ENCODE results near the gene CEP104. TPM values are rescaled to one million over a fixed set of nuclear protein-coding genes. Genes with fewer than 3 reads are reported as not detected.
A peak's percentile ranks its signal among the peaks of the same experiment; 100 is the strongest.

CEP104 gene
- polyA plus RNA-seq (2013, experiment 1 of 2): 15.1 TPM
- polyA plus RNA-seq (2013, experiment 2 of 2): 14.8 TPM

DNA sequence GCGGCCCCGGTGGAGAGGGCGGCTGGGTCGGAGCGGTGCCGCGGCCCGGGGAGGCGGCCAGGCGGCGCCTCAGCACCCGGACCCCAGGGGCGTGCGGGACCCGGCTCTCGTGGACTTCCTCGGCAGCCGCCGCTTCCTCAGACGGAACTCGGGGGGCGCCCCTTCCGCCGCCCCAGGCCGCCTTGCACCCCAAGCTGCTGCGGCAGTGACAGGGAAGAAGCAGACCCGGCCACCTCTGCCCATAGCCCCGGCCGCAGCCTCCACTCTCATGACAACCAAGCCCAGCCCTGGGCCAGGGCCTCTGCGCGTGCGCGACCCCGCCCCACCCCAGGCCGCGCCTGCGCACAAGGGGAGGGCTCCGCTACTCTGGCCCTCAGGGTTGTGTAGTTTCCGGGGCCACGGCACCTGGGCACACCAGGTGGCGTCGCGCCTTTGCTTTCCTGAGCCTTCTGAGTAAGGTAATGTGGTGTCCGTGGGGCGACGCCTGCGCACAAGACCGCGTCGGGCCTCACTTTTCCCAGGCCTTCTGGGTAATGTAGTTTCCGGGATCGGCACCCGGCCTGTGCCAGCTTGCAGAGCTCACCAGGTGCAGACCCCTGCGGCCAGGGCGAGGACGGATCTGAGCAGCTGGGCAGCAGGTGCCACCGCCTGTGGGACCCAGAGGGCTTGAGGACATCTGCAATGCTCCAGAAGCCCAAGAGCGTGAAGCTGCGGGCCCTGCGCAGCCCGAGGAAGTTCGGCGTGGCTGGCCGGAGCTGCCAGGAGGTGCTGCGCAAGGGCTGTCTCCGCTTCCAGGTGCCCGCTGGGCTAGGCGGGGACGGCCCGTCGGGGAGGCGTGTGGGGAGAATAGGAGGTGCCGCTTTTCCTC, at the start of gene CEP104, which contains the start of gene DFFB:
Gene CEP104 (minus strand): TSS at position 289 of the 868 bp plus-strand sequence. CDS start 4,804 bp downstream, outside the sequence.
Gene DFFB (plus strand): TSS at position 554 of the 868 bp plus-strand sequence. CDS start 128 bp downstream, at position 682.
- Histone ChIP-seq H3K4me3 (ENCODE audit: low read length) (peak within 1 kb of the TSS; percentile 81), H3K4me1 (ENCODE audit: insufficient read depth, low read length) (no peaks in the 10 kb centered on the region), H3K9ac (ENCODE audit: low read depth, low read length) (peak within 1 kb of the TSS; percentile 55), H3K9me3 (ENCODE audit: insufficient read depth, low read depth, low read length) (no peaks in the 10 kb centered on the region), H3K27me3 (ENCODE audit: insufficient read depth, low read length) (peaks cover 12% of the 10 kb centered on the region; the same call in 1 of the 2 replicates), H3K27ac (ENCODE audit: low read depth, low read length) (peak within 1 kb of the TSS; percentile 11; the same call in 1 of the 2 replicates), H3K36me3 (ENCODE audit: insufficient read depth, low read length) (no peaks in the 10 kb centered on the region)
- under 1% methylated on average over 73 of the region's 73 CpGs for WGBS

DNA sequence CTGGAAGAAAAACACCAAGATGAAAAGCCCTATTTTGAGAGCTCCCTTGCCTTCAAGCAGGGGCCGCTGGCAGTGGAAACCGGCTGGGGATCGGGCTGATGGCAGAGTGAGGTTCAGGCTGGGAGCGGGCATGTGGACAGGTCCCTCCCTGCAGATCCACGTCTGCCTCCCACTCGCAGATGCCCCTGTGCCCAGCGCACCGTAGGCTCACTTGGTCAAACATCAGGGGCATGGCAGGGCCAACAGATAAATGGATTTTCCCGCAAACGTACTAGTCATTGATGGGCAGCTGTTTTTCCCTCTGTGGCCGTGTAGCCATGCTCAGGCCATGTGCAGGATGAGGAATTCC, 49.6 kb upstream of the CEP104 start:
- Histone ChIP-seq H3K4me1 (ENCODE audit: insufficient read depth, low read length) (peaks cover 16% of the 10 kb centered on the region), H3K27ac (ENCODE audit: low read depth, low read length) (no peak overlapping the region), H3K4me3 (ENCODE audit: low read length) (no peak overlapping the region), H3K9me3 (ENCODE audit: insufficient read depth, low read depth, low read length) (no peaks in the 10 kb centered on the region), H3K36me3 (ENCODE audit: insufficient read depth, low read length) (no peaks in the 10 kb centered on the region), H3K9ac (ENCODE audit: low read depth, low read length) (no peak overlapping the region), H3K27me3 (ENCODE audit: insufficient read depth, low read length) (no peaks in the 10 kb centered on the region)
- WGBS: 93% methylated on average over 11 of the region's 11 CpGs

DNA sequence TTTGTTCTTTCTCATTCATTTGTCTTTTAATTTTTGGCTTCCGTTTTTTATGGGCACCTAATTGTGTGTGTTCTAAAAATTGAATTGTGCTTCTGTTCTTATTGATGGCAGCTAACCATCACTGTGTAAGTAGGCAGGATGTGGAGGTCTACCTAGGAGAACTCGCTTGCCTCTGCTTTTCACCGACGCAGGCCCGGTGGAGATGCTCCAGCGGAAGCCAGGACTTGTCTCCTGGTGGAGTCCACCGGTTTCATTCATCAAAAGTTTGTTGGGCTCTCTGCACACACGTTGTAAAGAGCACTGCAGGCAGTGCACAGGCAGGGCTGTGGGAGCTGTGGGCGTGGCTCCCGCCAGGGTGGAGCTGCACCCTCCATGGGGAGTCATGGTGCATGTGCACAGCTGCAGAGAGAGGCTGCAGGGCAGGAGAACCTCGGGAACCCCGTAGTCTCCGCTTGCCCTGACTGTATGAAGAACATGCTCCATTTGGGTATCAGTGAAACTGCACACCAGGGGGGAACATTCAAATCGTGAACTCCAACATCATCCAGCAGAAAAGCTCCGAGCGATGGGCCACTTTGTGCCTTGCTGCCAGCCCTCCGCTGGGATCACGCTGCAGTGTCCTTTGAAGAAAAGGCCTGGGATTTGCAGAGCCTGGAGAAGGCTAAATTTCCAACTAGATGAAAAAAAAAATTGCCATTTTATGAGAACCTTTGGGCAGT, 49.1 kb upstream of the CEP104 start:
- no peak overlapping the region for H3K9ac ChIP-seq (ENCODE audit: low read depth, low read length)

DNA sequence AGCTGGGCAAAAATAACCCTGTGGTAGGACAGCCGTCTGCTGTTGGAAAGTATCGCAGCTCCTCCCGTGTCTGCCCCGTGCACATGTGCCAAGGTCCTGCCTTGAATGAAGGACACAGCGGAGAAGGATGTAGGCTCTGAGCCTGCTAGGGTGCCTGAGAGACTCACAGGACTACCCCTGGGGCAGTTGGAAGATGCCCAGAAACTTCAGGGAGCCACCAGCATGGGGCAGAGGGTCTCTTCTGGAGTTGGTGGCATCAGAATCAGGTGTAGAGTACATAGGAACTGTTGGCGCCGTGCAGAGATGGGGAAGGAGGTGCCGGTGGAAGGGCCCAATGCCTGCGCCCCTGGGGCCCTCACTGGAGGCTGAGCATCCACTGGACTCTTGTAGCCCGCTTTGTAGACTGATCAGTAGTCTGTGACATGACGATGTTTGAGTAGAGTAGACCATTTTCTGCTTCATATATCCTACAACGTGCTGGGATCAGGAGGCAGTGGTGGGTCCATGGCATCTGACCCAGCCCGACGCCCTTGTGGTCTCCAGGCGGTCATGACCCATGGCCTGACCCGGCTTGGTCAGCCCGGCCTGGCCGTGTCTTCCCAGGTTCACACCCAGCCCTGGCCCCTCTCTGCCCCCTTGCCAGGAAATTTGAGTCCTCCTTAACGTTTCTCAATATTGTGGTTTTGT, 48.4 kb upstream of the CEP104 start:
- H3K4me1 ChIP-seq (ENCODE audit: insufficient read depth, low read length): peaks cover 9% of the 10 kb centered on the region
- no peak overlapping the region for H3K27ac ChIP-seq (ENCODE audit: low read depth, low read length)
- H3K4me3 ChIP-seq (ENCODE audit: low read length): no peak overlapping the region
- WGBS: 95% methylated on average over 19 of the region's 19 CpGs
- H3K9me3 ChIP-seq (ENCODE audit: insufficient read depth, low read depth, low read length): no peaks in the 10 kb centered on the region
- H3K9ac ChIP-seq (ENCODE audit: low read depth, low read length): no peak overlapping the region
- no peaks in the 10 kb centered on the region for H3K27me3 ChIP-seq (ENCODE audit: insufficient read depth, low read length)
- H3K36me3 ChIP-seq (ENCODE audit: insufficient read depth, low read length): no peaks in the 10 kb centered on the region

More for the DNA sequence above, 49.1 kb upstream of the CEP104 start:
- Histone ChIP-seq H3K9me3 (ENCODE audit: insufficient read depth, low read depth, low read length) (no peaks in the 10 kb centered on the region), H3K4me3 (ENCODE audit: low read length) (no peak overlapping the region), H3K27me3 (ENCODE audit: insufficient read depth, low read length) (no peaks in the 10 kb centered on the region), H3K4me1 (ENCODE audit: insufficient read depth, low read length) (peaks cover 11% of the 10 kb centered on the region), H3K27ac (ENCODE audit: low read depth, low read length) (no peak overlapping the region), H3K36me3 (ENCODE audit: insufficient read depth, low read length) (no peaks in the 10 kb centered on the region)
- WGBS: 92% methylated on average over 18 of the region's 18 CpGs

DNA sequence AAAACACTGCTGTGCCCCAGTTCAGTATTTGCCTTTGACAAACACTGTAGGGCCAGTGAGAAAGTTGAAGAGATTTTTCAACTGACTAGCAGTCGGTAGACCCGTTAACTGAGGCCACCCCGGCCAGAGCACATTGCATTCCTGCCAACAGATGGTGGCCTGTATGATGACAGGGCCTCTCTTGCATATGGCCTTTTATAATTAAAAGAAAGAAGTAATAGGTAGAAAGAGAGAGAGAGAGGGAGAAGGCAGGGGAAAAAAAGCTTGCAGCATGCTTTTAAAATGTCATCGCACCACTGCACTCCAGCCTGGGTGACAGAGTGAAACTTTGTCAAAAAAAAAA, 47.8 kb upstream of the CEP104 start:
- peaks cover 9% of the 10 kb centered on the region for H3K4me1 ChIP-seq (ENCODE audit: insufficient read depth, low read length)

DNA sequence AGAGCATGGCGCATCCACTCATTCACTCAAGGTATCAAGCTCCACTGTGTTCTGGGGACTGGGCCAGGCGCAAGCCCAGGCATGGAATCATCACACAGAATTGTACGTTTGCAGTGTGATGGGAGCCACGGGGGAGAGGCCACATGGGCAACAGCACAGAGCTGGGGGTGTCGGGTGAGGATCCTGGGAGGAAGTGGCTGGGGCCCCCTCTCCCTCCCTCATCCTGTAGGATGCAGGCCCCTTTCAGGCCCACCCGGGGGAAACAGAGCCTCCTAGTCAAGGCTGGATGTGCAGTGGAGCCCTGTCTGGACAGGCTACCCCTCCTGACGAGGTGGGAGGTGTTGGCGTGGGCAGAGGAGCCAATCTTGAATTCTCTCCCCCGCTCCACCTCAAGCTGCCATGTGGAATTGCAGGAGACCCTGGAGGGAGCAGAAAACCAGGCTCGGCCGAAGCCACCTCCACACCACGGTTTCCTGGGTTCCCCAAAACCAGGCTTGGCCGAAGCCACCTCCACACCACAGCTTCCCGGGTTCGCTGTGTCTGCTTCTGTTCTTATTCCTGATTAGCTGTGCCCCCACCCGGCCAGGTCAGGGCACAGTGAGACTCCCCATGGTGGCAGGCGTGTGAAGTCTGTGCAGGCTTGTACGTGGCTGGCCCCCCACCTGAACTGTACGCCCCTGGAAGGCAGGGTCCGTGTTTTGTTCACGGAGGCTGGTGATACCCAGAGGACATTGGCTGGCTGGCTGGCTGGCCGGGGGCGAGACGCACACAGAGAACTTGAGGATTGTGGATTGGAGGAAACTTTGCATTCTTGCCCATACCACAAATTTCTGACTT, 47.2 kb upstream of the CEP104 start:
- H3K4me1 ChIP-seq (ENCODE audit: insufficient read depth, low read length): peaks cover 9% of the 10 kb centered on the region
- no peaks in the 10 kb centered on the region for H3K9me3 ChIP-seq (ENCODE audit: insufficient read depth, low read depth, low read length)
- 86% methylated on average over 24 of the region's 24 CpGs for WGBS

More for the DNA sequence above, 47.8 kb upstream of the CEP104 start:
- H3K27ac ChIP-seq (ENCODE audit: low read depth, low read length): no peak overlapping the region
- H3K36me3 ChIP-seq (ENCODE audit: insufficient read depth, low read length): no peaks in the 10 kb centered on the region
- no peaks in the 10 kb centered on the region for H3K9me3 ChIP-seq (ENCODE audit: insufficient read depth, low read depth, low read length)
- no peak overlapping the region for H3K9ac ChIP-seq (ENCODE audit: low read depth, low read length)
- H3K27me3 ChIP-seq (ENCODE audit: insufficient read depth, low read length): no peaks in the 10 kb centered on the region
- H3K4me3 ChIP-seq (ENCODE audit: low read length): no peak overlapping the region
- WGBS: 81% methylated on average over 4 of the region's 4 CpGs

DNA sequence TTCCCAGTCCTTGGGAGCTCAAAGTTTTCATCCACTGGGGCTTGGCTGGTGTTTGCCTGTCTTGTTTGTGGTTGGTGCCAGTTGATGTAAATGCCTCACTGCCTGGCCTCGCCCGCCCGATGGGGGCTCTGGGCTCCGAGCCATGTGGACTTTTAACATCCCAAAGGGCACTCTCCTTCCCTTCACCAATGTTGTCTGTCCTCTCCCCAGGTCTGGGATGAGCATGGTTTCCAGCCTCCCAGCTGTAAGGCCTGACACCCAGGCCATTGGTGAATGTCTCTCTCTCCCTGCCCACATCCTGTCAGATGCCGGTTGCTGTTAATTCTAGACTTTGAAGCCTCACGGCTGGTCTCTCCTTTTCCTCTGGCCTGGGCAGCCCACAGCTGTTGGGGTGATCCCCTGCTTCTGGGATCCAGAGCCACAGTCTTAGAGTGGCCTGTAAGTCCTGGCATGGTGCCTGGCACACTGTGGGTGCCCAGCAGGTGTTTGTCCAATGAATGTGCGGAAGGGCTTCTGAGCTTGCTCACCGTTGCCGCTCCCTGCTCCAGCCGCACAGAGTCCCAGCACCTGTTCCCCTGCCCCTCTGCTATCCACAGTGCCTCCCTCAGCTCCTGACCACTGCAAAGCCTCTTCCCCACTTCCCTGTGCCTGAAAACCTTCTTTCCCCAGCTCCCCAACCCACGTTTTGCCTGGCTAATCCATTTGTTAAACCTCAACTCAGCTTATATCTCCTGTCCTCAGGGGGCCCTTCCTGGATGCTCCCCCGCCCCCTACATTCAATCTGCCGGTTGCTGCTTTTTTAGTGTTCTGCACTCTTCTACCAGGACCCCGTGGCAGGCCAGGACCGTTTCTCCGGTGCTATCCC, 46.4 kb upstream of the CEP104 start:
- whole genome bisulfite sequencing: 82% methylated on average over 16 of the region's 16 CpGs
- H3K27me3 ChIP-seq (ENCODE audit: insufficient read depth, low read length): no peaks in the 10 kb centered on the region
- H3K9ac ChIP-seq (ENCODE audit: low read depth, low read length): no peak overlapping the region
- no peak overlapping the region for H3K27ac ChIP-seq (ENCODE audit: low read depth, low read length)
- H3K9me3 ChIP-seq (ENCODE audit: insufficient read depth, low read depth, low read length): no peaks in the 10 kb centered on the region
- no peaks in the 10 kb centered on the region; the same call in 1 of the 2 replicates for H3K36me3 ChIP-seq (ENCODE audit: insufficient read depth, low read length)
- H3K4me1 ChIP-seq (ENCODE audit: insufficient read depth, low read length): peaks cover 9% of the 10 kb centered on the region
- no peak overlapping the region for H3K4me3 ChIP-seq (ENCODE audit: low read length)

More for the DNA sequence above, 47.2 kb upstream of the CEP104 start:
- Histone ChIP-seq H3K9ac (ENCODE audit: low read depth, low read length) (no peak overlapping the region), H3K4me3 (ENCODE audit: low read length) (no peak overlapping the region), H3K27ac (ENCODE audit: low read depth, low read length) (no peak overlapping the region), H3K27me3 (ENCODE audit: insufficient read depth, low read length) (no peaks in the 10 kb centered on the region), H3K36me3 (ENCODE audit: insufficient read depth, low read length) (no peaks in the 10 kb centered on the region)

DNA sequence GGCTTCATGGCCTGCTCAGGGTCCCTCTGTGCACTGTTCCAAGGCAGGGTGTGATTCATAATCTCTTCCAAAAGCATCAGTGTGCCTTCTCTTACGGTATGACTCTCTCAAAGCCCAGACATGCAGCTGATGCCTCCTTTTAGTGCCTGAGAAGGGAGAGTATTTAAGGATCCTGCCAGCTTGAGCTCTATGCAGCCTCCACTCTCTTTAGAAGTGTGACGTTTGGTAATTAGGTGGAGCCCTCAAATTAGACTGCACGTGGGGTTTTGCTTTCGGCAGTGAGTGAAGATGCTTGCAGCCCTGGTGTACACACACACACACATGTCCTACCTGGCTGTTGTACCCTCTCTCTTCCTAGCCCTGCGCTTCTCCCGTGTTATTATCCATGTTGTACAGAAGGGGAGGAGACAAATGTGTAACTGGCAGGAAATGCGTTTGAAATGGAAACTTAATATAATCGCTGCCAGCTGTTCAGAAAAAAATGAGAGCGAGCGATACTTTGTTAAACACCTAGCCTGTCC, 45.6 kb upstream of the CEP104 start:
- H3K9ac ChIP-seq (ENCODE audit: low read depth, low read length): no peak overlapping the region
- H3K9me3 ChIP-seq (ENCODE audit: insufficient read depth, low read depth, low read length): no peaks in the 10 kb centered on the region
- 93% methylated on average over 10 of the region's 10 CpGs for WGBS
- no peak overlapping the region for H3K4me3 ChIP-seq (ENCODE audit: low read length)
- no peaks in the 10 kb centered on the region for H3K27me3 ChIP-seq (ENCODE audit: insufficient read depth, low read length)
- H3K36me3 ChIP-seq (ENCODE audit: insufficient read depth, low read length): no peaks in the 10 kb centered on the region; the same call in 1 of the 2 replicates
- H3K27ac ChIP-seq (ENCODE audit: low read depth, low read length): no peak overlapping the region
- H3K4me1 ChIP-seq (ENCODE audit: insufficient read depth, low read length): peaks cover 9% of the 10 kb centered on the region

DNA sequence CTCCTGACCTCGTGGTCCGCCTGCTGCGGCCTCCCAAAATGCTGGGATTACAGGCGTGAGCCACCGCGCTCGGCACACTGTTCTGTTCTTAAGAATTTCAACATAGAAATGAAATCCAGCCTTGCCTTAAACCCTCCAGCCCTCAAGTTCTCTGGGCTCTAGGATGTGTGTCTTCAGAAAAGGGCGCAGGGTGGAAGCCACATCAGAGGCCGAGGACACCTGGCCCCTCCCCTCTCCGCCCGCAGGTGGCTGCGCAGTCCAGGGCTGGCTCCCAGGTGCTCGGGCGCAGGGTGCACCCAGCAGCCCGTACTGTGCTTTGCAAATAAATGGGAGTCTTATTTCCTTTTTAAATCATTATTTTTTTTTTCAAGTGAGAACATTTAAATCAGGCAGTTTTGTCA, 45.1 kb upstream of the CEP104 start:
- Histone ChIP-seq H3K27me3 (ENCODE audit: insufficient read depth, low read length) (no peaks in the 10 kb centered on the region), H3K9me3 (ENCODE audit: insufficient read depth, low read depth, low read length) (no peaks in the 10 kb centered on the region), H3K9ac (ENCODE audit: low read depth, low read length) (no peak overlapping the region), H3K27ac (ENCODE audit: low read depth, low read length) (no peak overlapping the region), H3K36me3 (ENCODE audit: insufficient read depth, low read length) (no peaks in the 10 kb centered on the region; the same call in 1 of the 2 replicates), H3K4me3 (ENCODE audit: low read length) (no peak overlapping the region), H3K4me1 (ENCODE audit: insufficient read depth, low read length) (peaks cover 9% of the 10 kb centered on the region)
- WGBS: 96% methylated on average over 14 of the region's 15 CpGs
